ENCODE measurements around the gene CAMK2D.

The CAMK2D gene

DNA sequence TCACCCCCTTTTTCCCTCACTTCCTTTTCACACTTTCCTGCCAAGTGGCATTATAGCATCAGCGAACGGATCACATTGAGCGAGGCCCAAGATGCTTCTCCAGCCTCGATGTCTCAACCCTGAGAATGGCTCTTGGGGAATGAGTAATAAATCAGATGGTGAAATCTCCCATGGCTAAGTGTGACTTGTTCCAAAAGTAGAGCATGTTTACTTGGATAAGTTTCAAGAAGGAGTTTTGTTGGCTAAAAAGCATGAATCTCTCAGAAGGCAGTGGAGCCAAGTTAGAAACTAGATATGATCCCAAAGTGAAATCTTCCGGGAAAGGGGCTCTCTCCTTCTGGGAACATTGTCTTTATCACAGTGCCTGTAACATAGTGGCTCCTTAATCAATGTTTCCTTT lies 316.3 kb downstream of the CAMK2D start:
- no peaks in the 10 kb centered on the region for H3K27me3 ChIP-seq (ENCODE audit: control insufficient read depth, insufficient read depth, low read length)
- 0 out of 2 replicates have a peak, but pooled peaks cover 10% of the 10 kb centered on the region for H3K4me1 ChIP-seq (ENCODE audit: control insufficient read depth, insufficient read depth, low read length)
- H3K4me3 ChIP-seq (ENCODE audit: low read depth, low read length): no peak overlapping the region
- H3K27ac ChIP-seq (ENCODE audit: low read depth, low read length): no peak overlapping the region
- H3K9ac ChIP-seq (ENCODE audit: low read length): no peak overlapping the region
- no peaks in the 10 kb centered on the region for H3K9me3 ChIP-seq (ENCODE audit: control insufficient read depth, insufficient read depth, low read depth, low read length)
- no peaks in the 10 kb centered on the region for H3K36me3 ChIP-seq (ENCODE audit: control insufficient read depth, insufficient read depth, low read length)

- H3K9ac ChIP-seq (ENCODE audit: low read length): no peak overlapping the region
- no peak overlapping the region for H3K4me3 ChIP-seq (ENCODE audit: low read depth, low read length)
- no peaks in the 10 kb centered on the region for H3K9me3 ChIP-seq (ENCODE audit: control insufficient read depth, insufficient read depth, low read depth, low read length)
- 0 out of 2 replicates have a peak, but pooled peaks cover 10% of the 10 kb centered on the region for H3K4me1 ChIP-seq (ENCODE audit: control insufficient read depth, insufficient read depth, low read length)
- H3K27me3 ChIP-seq (ENCODE audit: control insufficient read depth, insufficient read depth, low read length): no peaks in the 10 kb centered on the region
- no peak overlapping the region for H3K27ac ChIP-seq (ENCODE audit: low read depth, low read length)
- H3K36me3 ChIP-seq (ENCODE audit: control insufficient read depth, insufficient read depth, low read length): no peaks in the 10 kb centered on the region
Observed at GRCh38 chr4:113444386-113444785, 317.2 kb downstream of the CAMK2D start.

DNA sequence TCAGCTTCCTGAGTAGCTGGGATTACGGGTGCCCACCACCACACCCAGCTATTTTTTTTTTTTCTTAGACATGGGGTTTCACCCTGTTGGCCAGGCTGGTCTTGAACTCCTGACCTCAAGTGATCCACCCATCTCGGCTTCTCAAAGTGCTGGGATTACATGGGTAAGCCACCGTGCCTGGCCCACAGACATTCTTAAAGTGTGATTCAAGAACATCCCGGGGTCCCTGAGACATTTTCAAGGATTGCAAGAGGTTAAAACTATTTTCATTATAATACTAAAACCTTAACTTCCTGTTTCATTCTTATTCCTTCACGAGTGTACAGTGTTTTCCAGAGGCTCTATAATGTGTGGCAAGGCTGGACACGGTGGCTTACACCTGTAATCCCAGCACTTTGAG lies 318.7 kb downstream of the CAMK2D start:
- Histone ChIP-seq H3K4me3 (ENCODE audit: low read depth, low read length) (no peak overlapping the region), H3K9me3 (ENCODE audit: control insufficient read depth, insufficient read depth, low read depth, low read length) (no peaks in the 10 kb centered on the region), H3K27ac (ENCODE audit: low read depth, low read length) (no peak overlapping the region), H3K36me3 (ENCODE audit: control insufficient read depth, insufficient read depth, low read length) (no peaks in the 10 kb centered on the region), H3K9ac (ENCODE audit: low read length) (no peak overlapping the region), H3K4me1 (ENCODE audit: control insufficient read depth, insufficient read depth, low read length) (0 out of 2 replicates have a peak, but pooled peaks cover 7% of the 10 kb centered on the region), H3K27me3 (ENCODE audit: control insufficient read depth, insufficient read depth, low read length) (no peaks in the 10 kb centered on the region)

DNA sequence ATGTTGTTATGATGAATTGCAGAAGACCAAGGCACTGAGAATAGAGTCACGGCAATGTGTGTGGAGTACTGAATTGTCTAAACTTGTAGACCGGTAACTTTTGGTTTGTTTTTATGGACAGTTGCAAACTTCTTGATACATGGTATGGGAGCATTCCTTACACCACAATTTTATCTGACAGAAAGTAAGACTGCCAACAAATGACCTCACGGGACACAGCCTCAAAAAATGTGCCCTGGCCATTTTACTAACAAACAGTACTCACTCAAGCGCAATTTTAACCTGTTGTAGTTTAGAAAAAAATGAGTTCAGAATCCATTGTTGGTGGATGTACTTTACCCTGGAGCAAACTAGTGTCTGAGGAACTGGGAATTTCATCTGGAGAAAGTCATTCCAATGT lies 321.2 kb downstream of the CAMK2D start:
- Histone ChIP-seq H3K4me1 (ENCODE audit: control insufficient read depth, insufficient read depth, low read length) (peaks cover 11% of the 10 kb centered on the region), H3K27ac (ENCODE audit: low read depth, low read length) (no peak overlapping the region), H3K27me3 (ENCODE audit: control insufficient read depth, insufficient read depth, low read length) (no peaks in the 10 kb centered on the region), H3K36me3 (ENCODE audit: control insufficient read depth, insufficient read depth, low read length) (no peaks in the 10 kb centered on the region), H3K9ac (ENCODE audit: low read length) (no peak overlapping the region), H3K9me3 (ENCODE audit: control insufficient read depth, insufficient read depth, low read depth, low read length) (no peaks in the 10 kb centered on the region), H3K4me3 (ENCODE audit: low read depth, low read length) (no peak overlapping the region)

- Histone ChIP-seq H3K4me3 (ENCODE audit: low read depth, low read length) (no peak overlapping the region), H3K27ac (ENCODE audit: low read depth, low read length) (no peak overlapping the region), H3K36me3 (ENCODE audit: control insufficient read depth, insufficient read depth, low read length) (no peaks in the 10 kb centered on the region), H3K27me3 (ENCODE audit: control insufficient read depth, insufficient read depth, low read length) (no peaks in the 10 kb centered on the region), H3K9ac (ENCODE audit: low read length) (no peak overlapping the region), H3K9me3 (ENCODE audit: control insufficient read depth, insufficient read depth, low read depth, low read length) (no peaks in the 10 kb centered on the region), H3K4me1 (ENCODE audit: control insufficient read depth, insufficient read depth, low read length) (peaks cover 11% of the 10 kb centered on the region)
Observed at GRCh38 chr4:113438596-113438995, 322.9 kb downstream of the CAMK2D start.

DNA sequence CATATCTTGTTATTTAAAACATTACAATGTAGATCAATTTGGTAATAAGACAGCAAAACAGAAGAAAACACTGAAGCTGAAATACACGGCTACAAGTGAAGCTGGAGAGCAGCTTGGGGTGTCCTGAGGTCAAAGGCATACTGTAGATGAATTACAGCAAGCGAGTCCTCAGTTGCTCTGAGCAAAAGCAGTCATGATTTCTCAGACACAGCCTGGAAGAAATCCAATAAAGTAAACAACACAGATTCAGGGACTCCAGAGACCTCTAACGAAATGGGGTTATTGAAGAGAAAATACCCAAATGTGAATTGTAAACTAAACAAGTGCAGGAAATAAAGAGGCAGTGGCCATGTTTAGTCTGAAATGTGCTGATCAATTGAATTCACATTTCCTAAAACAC lies 324.4 kb downstream of the CAMK2D start:
- H3K27ac ChIP-seq (ENCODE audit: low read depth, low read length): no peak overlapping the region
- H3K27me3 ChIP-seq (ENCODE audit: control insufficient read depth, insufficient read depth, low read length): no peaks in the 10 kb centered on the region
- no peak overlapping the region for H3K9ac ChIP-seq (ENCODE audit: low read length)
- H3K9me3 ChIP-seq (ENCODE audit: control insufficient read depth, insufficient read depth, low read depth, low read length): peaks cover 4% of the 10 kb centered on the region; the same call in 1 of the 2 replicates
- no peak overlapping the region for H3K4me3 ChIP-seq (ENCODE audit: low read depth, low read length)
- no peaks in the 10 kb centered on the region for H3K36me3 ChIP-seq (ENCODE audit: control insufficient read depth, insufficient read depth, low read length)
- peaks cover 11% of the 10 kb centered on the region for H3K4me1 ChIP-seq (ENCODE audit: control insufficient read depth, insufficient read depth, low read length)

GRCh38 chr4:113436360-113436759 lies 325.2 kb downstream of the CAMK2D start:
- Histone ChIP-seq H3K4me3 (ENCODE audit: low read depth, low read length) (no peak overlapping the region), H3K9me3 (ENCODE audit: control insufficient read depth, insufficient read depth, low read depth, low read length) (peaks cover 10% of the 10 kb centered on the region), H3K27me3 (ENCODE audit: control insufficient read depth, insufficient read depth, low read length) (no peaks in the 10 kb centered on the region), H3K9ac (ENCODE audit: low read length) (no peak overlapping the region), H3K36me3 (ENCODE audit: control insufficient read depth, insufficient read depth, low read length) (no peaks in the 10 kb centered on the region), H3K27ac (ENCODE audit: low read depth, low read length) (no peak overlapping the region), H3K4me1 (ENCODE audit: control insufficient read depth, insufficient read depth, low read length) (peaks cover 11% of the 10 kb centered on the region)

GRCh38 chr4:113435893-113436292 lies 325.6 kb downstream of the CAMK2D start:
- H3K4me1 ChIP-seq (ENCODE audit: control insufficient read depth, insufficient read depth, low read length): peaks cover 11% of the 10 kb centered on the region
- no peak overlapping the region for H3K27ac ChIP-seq (ENCODE audit: low read depth, low read length)
- H3K9me3 ChIP-seq (ENCODE audit: control insufficient read depth, insufficient read depth, low read depth, low read length): peaks cover 10% of the 10 kb centered on the region
- no peaks in the 10 kb centered on the region for H3K27me3 ChIP-seq (ENCODE audit: control insufficient read depth, insufficient read depth, low read length)
- no peak overlapping the region for H3K9ac ChIP-seq (ENCODE audit: low read length)
- no peaks in the 10 kb centered on the region for H3K36me3 ChIP-seq (ENCODE audit: control insufficient read depth, insufficient read depth, low read length)
- H3K4me3 ChIP-seq (ENCODE audit: low read depth, low read length): no peak overlapping the region

- Histone ChIP-seq H3K4me3 (ENCODE audit: low read depth, low read length) (no peak overlapping the region), H3K9me3 (ENCODE audit: control insufficient read depth, insufficient read depth, low read depth, low read length) (peaks cover 16% of the 10 kb centered on the region), H3K4me1 (ENCODE audit: control insufficient read depth, insufficient read depth, low read length) (peaks cover 11% of the 10 kb centered on the region), H3K27me3 (ENCODE audit: control insufficient read depth, insufficient read depth, low read length) (no peaks in the 10 kb centered on the region), H3K9ac (ENCODE audit: low read length) (no peak overlapping the region), H3K27ac (ENCODE audit: low read depth, low read length) (no peak overlapping the region), H3K36me3 (ENCODE audit: control insufficient read depth, insufficient read depth, low read length) (no peaks in the 10 kb centered on the region)
Observed at GRCh38 chr4:113434247-113434587, 327.3 kb downstream of the CAMK2D start.

GRCh38 chr4:113433536-113434246 lies 327.8 kb downstream of the CAMK2D start:
- Histone ChIP-seq H3K9ac (ENCODE audit: low read length) (no peak overlapping the region), H3K36me3 (ENCODE audit: control insufficient read depth, insufficient read depth, low read length) (no peaks in the 10 kb centered on the region), H3K27me3 (ENCODE audit: control insufficient read depth, insufficient read depth, low read length) (no peaks in the 10 kb centered on the region), H3K27ac (ENCODE audit: low read depth, low read length) (no peak overlapping the region), H3K9me3 (ENCODE audit: control insufficient read depth, insufficient read depth, low read depth, low read length) (peaks cover 16% of the 10 kb centered on the region), H3K4me3 (ENCODE audit: low read depth, low read length) (no peak overlapping the region), H3K4me1 (ENCODE audit: control insufficient read depth, insufficient read depth, low read length) (peaks cover 11% of the 10 kb centered on the region)

- H3K4me3 ChIP-seq (ENCODE audit: low read depth, low read length): no peak overlapping the region
- H3K27ac ChIP-seq (ENCODE audit: low read depth, low read length): no peak overlapping the region
- H3K9me3 ChIP-seq (ENCODE audit: control insufficient read depth, insufficient read depth, low read depth, low read length): peaks cover 16% of the 10 kb centered on the region
Observed at GRCh38 chr4:113433116-113433515, 328.4 kb downstream of the CAMK2D start.

More at GRCh38 chr4:113433116-113433515, 328.4 kb downstream of the CAMK2D start:
- Histone ChIP-seq H3K4me1 (ENCODE audit: control insufficient read depth, insufficient read depth, low read length) (peaks cover 11% of the 10 kb centered on the region), H3K9ac (ENCODE audit: low read length) (no peak overlapping the region), H3K36me3 (ENCODE audit: control insufficient read depth, insufficient read depth, low read length) (no peaks in the 10 kb centered on the region), H3K27me3 (ENCODE audit: control insufficient read depth, insufficient read depth, low read length) (no peaks in the 10 kb centered on the region)
